K562 (cell line): ENCODE measurements around the gene NR2F6. TPM values are rescaled to one million over a fixed set of nuclear protein-coding genes. Genes with fewer than 3 reads are reported as not detected.
A peak's percentile ranks its signal among the peaks of the same experiment; 100 is the strongest.

Source experiments
- ATAC-seq: fragments of 200-7000 bp; cut with Tn5 transposase; 3 replicates; pipeline ENCODE4 v1.9.1; 2020; ENCODE audit warnings: moderate library complexity
- BruUV-seq: library from RNA; stranded (reverse); fragments of 400-500 nt; replicated peaks from 2 replicates; lab custom pipeline; 2021; lab: Mats Ljungman, UMichigan
- CTCF ChIA-PET: fragments of 300-600 bp; formaldehyde crosslinking; extraction: SDS; loops from one replicate; lab custom pipeline; 2021; ENCODE audit warnings: low intra/inter-chr PET ratio; lab: Yijun Ruan, JAX
- POLR2A ChIA-PET: fragments of 300-600, 350-650 bp; sonication (Branson Sonifier 250); formaldehyde crosslinking; extraction: SDS; loops from one replicate; lab custom pipeline; 2021; ENCODE audit warnings: antibody characterized with exemption, inconsistent platforms; lab: Yijun Ruan, JAX
- DNase-seq, 4 experiments: peaks; one replicate each; pipeline versions ENCODE4 v3.0.0 to v3.0.0-alpha.2; 2011 to 2018; ENCODE audit warnings: low spot score in 3 of 4, mixed read lengths in 3 of 4; ENCODE audit errors: extremely low read depth in 1 of 4
- FAIRE-seq: peaks from 2 replicates; lab custom pipeline; 2011; peaks lifted over from hg19 to GRCh38; lab: Jason Lieb, UNC
- H2AFZ ChIP-seq: 2 replicates; pipeline ENCODE4 v1.6.0; 2011; ENCODE audit warnings: low read depth, low read length, control low read depth, inconsistent platforms
- H3K27ac ChIP-seq: fragments of 200-600 bp; 3 replicates; pipeline ENCODE4 v1.8.0; 2011; ENCODE audit warnings: low read depth, mild to moderate bottlenecking, control low read depth, inconsistent platforms, low read length, moderate library complexity, mixed read lengths; ENCODE audit errors: extremely low read depth
- H3K27me3 ChIP-seq, 2 experiments: fragments of 300-600 bp in 1 of 2; 2 replicates in 1 of 2; 3 replicates in 1 of 2; pipeline versions ENCODE4 v1.6.0 to v1.8.0; 2011; ENCODE audit warnings: inconsistent platforms in 2 of 2, low read length in 2 of 2, mild to moderate bottlenecking in 1 of 2, mixed read lengths in 1 of 2, moderate library complexity in 1 of 2; ENCODE audit not compliant: control insufficient read depth in 2 of 2, insufficient read depth in 2 of 2
- H3K36me3 ChIP-seq: fragments of 300-600 bp; 3 replicates; pipeline ENCODE4 v1.8.0; 2011; ENCODE audit warnings: mild to moderate bottlenecking, low read length, inconsistent platforms; ENCODE audit not compliant: control insufficient read depth, insufficient read depth
- H3K4me1 ChIP-seq, 2 experiments: fragments of 200-600 bp in 1 of 2; replicated peaks in 1 of 2; 2 replicates in 1 of 2; 3 replicates in 1 of 2; pipeline versions ENCODE4 v1.5.1 to v1.8.0; 2011; ENCODE audit warnings: inconsistent platforms in 2 of 2, low read length in 2 of 2, mild to moderate bottlenecking in 1 of 2, mixed read lengths in 1 of 2, moderate library complexity in 1 of 2; ENCODE audit not compliant: control insufficient read depth in 2 of 2, insufficient read depth in 2 of 2
- H3K4me2 ChIP-seq: 2 replicates; pipeline ENCODE4 v1.6.1; 2011; ENCODE audit warnings: low read length, control low read depth, inconsistent platforms, mixed read lengths; ENCODE audit not compliant: insufficient read depth
- H3K4me3 ChIP-seq: fragments of 200-600 bp; sonication (generic), shearing (Covaris generic); 2 replicates; pipeline ENCODE4 v1.5.1; 2016; ENCODE audit warnings: control low read depth, inconsistent platforms
- H3K79me2 ChIP-seq: fragments of 200-600 bp; 3 replicates; pipeline ENCODE4 v1.8.0; 2011; ENCODE audit warnings: low read length, inconsistent platforms; ENCODE audit not compliant: control insufficient read depth, insufficient read depth
- H3K9ac ChIP-seq, 2 experiments: 2 replicates each; pipeline versions ENCODE4 v1.6.0 to v1.6.1; 2011; ENCODE audit warnings: low read depth in 2 of 2, low read length in 2 of 2, control low read depth in 1 of 2, inconsistent platforms in 1 of 2, mild to moderate bottlenecking in 1 of 2, mixed read lengths in 1 of 2; ENCODE audit not compliant: insufficient read depth in 1 of 2
- H3K9me1 ChIP-seq: one replicate; pipeline ENCODE4 v1.6.0; 2011; ENCODE audit warnings: inconsistent platforms, mild to moderate bottlenecking, low read length, moderate library complexity; ENCODE audit not compliant: control insufficient read depth, insufficient read depth
- H3K9me3 ChIP-seq: replicated peaks from 2 replicates; pipeline ENCODE4 v1.5.1; 2011; ENCODE audit warnings: low read depth, low read length, inconsistent platforms; ENCODE audit not compliant: control insufficient read depth, insufficient read depth
- H4K20me1 ChIP-seq: replicated peaks from 2 replicates; pipeline ENCODE4 v1.6.1; 2011; ENCODE audit warnings: low read length, inconsistent platforms, mixed read lengths; ENCODE audit not compliant: control insufficient read depth, insufficient read depth
- BCOR ChIP-seq: fragments of 450-650 bp; IDR thresholded peaks from 2 replicates; pipeline ENCODE4 v1.6.1; 2016
- COPS2 ChIP-seq: fragments of 450-650 bp; conservative IDR thresholded peaks from 2 replicates; pipeline ENCODE4 v1.6.1; 2016; ENCODE audit warnings: mild to moderate bottlenecking, moderate library complexity
- E2F3 ChIP-seq: fragments of 250-450 bp; sonication (Bioruptor Pico); IDR thresholded peaks from 2 replicates; pipeline ENCODE4 v1.4.0; 2020; ENCODE audit warnings: mild to moderate bottlenecking
- GTF2E2 ChIP-seq: fragments of 200-800 bp; sonication (Bioruptor generic); IDR thresholded peaks from 2 replicates; pipeline ENCODE4 v1.6.1; 2016; ENCODE audit warnings: missing genetic modification characterization, missing compliant biosample characterization
- HNRNPH1 ChIP-seq: fragments of 200-400 bp; formaldehyde crosslinking; optimal IDR thresholded peaks from 2 replicates; pipeline ENCODE3; 2017; ENCODE audit warnings: low read depth, mild to moderate bottlenecking, low read length, moderate library complexity
- MBD2 ChIP-seq: sonication (generic); IDR thresholded peaks from 2 replicates; pipeline ENCODE4 v1.6.1; 2016; ENCODE audit warnings: low read depth, borderline replicate concordance
- MYNN ChIP-seq, 2 experiments: sonication (generic); formaldehyde crosslinking in 1 of 2; IDR thresholded peaks; 2 replicates each; pipeline versions ENCODE4 v1.5.0 to v1.6.1; 2016 to 2020; ENCODE audit warnings: antibody characterized with exemption in 1 of 2, missing genetic modification reagents in 1 of 2
- NBN ChIP-seq: fragments of 450-650 bp; IDR thresholded peaks from 2 replicates; pipeline ENCODE4 v1.6.1; 2016; ENCODE audit warnings: low read depth, mild to moderate bottlenecking
- NCOA1 ChIP-seq: fragments of 450-650 bp; IDR thresholded peaks from 2 replicates; pipeline ENCODE4 v1.6.1; 2016; ENCODE audit warnings: low read depth
- NCOA4 ChIP-seq: fragments of 450-650 bp; IDR thresholded peaks from 2 replicates; pipeline ENCODE4 v1.6.1; 2018; ENCODE audit warnings: mild to moderate bottlenecking; ENCODE audit not compliant: partially characterized antibody
- POLR2G ChIP-seq: fragments of 200-400 bp; formaldehyde crosslinking; IDR thresholded peaks from 2 replicates; pipeline ENCODE4 v1.6.1; 2017; ENCODE audit warnings: low read depth, mild to moderate bottlenecking, antibody characterized with exemption, low read length, moderate library complexity
- RBFOX2 ChIP-seq: fragments of 200-400 bp; formaldehyde crosslinking; IDR thresholded peaks from 2 replicates; pipeline ENCODE4 v1.6.1; 2017; ENCODE audit warnings: low read depth, mild to moderate bottlenecking, low read length, moderate library complexity
- TCF3 ChIP-seq: sonication (generic); formaldehyde crosslinking; IDR thresholded peaks from 2 replicates; pipeline ENCODE4 v1.4.0; 2020; ENCODE audit warnings: mild to moderate bottlenecking, missing genetic modification reagents
- ZBTB7A ChIP-seq: IDR thresholded peaks from 2 replicates; pipeline ENCODE4 v1.6.1; 2011; ENCODE audit warnings: low read depth, mild to moderate bottlenecking, low read length, moderate library complexity, borderline replicate concordance; ENCODE audit not compliant: control insufficient read depth
- ZNF140 ChIP-seq: fragments of 250-450 bp; sonication (Bioruptor Pico); IDR thresholded peaks from 2 replicates; pipeline ENCODE4 v1.8.0; 2021; ENCODE audit warnings: moderate library complexity, mild to moderate bottlenecking, inconsistent platforms
- WGBS: fragments of 100-300 bp; shearing (Covaris generic); methylation state at CpG from one replicate; pipeline ENCODE4 v1.1.6; 2016; ENCODE audit warnings: low coverage, mixed read lengths; ENCODE audit not compliant: insufficient coverage; ENCODE audit errors: missing lambda C conversion rate; 5-methylcytosine and 5-hydroxymethylcytosine counted together
- in situ Hi-C: fragments of 300-500 bp; cut with MboI; formaldehyde crosslinking; loops from 4 replicates; pipeline ENCODE4 v1.15.0; 2018; ENCODE audit warnings: inconsistent platforms, mixed read lengths
- intact Hi-C: fragments of 100-400 bp; cut with micrococcal nuclease; formaldehyde crosslinking; loops from 2 replicates; pipeline ENCODE4 v1.14.2; 2022
- polyA plus RNA-seq, 8 experiments: library from polyadenylated mRNA; depleted of rRNA in 4 of 8; stranded (reverse) in 5 of 8; unstranded in 3 of 8; fragments of >200 nt; fragmentation: Nextera tagmentation in 2 of 8; fragmentation: Illumina TruSeq in 1 of 8; extraction: Ambion mirVana in 2 of 8; extraction: Trizol in 1 of 8; gene quantifications; 2 replicates each; pipeline versions ENCODE4 v1.2.1 to v1.2.3, GENCODE V29; 2011 to 2014; ENCODE audit warnings: inconsistent platforms in 1 of 8, missing spikeins in 1 of 8
- total RNA-seq, 7 experiments: library from RNA; depleted of rRNA in 6 of 7; stranded (reverse); fragments of >200 nt in 6 of 7; fragmentation: Illumina TruSeq in 2 of 7; extraction: Trizol in 2 of 7; gene quantifications; 2 replicates each; pipeline versions ENCODE4 v1.2.1 to v1.2.3, GENCODE V29; 2011 to 2021; ENCODE audit warnings: low replicate concordance in 1 of 7
- TF ChIP-seq, protein P1 (sequence below): conservative IDR thresholded peaks from 2 replicates; pipeline ENCODE4 v1.6.1; 2011; ENCODE audit warnings: low read depth, mild to moderate bottlenecking, low read length; ENCODE audit not compliant: control insufficient read depth
- TF ChIP-seq, protein P2 (sequence below): fragments of 450-650 bp; conservative IDR thresholded peaks from 2 replicates; pipeline ENCODE4 v1.6.1; 2016; ENCODE audit warnings: missing genetic modification characterization, low read depth, mild to moderate bottlenecking, missing compliant biosample characterization, moderate library complexity

The NR2F6 gene
- total and polyA plus RNA-seq, 9 of the 15 experiments (the other 6 are each of a cell fraction or from before 2014, with no cell fraction given), result 0.76 to 97.5 (median 18.8) TPM

DNA sequence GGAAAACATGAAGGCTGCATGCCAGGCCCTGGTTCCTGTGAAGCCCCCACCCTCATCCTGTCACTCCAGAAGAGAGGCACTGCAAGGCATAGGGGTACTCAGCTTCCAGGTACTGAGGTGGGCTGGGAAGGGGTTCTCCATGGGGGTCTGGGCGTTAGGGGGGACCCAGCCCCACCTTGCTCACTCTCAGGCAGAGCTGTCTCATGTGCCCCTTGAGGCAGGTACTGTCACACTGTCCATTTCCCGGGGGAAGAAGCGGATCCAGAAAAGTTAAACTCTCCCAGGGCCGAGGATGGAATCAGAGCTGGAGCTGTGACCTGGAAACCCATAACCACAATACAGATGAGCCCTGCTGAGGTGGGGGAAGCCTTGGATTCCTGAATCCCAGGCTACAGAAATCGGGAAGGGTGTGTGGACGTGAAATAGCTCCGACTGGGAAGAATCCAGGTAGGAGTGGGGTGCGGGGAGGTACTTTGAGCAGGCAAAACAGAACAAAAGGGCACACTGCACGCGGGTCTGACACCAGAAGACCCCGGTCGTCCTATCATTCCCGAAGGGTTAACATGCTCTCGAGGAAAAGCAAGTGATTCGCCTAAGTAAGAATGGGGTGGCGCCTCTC is 31.1 kb downstream of the NR2F6 start (continued):
- TF ChIP-seq ZNF140 (CRISPR knock-in tag) (no peak), COPS2 (no peak), NBN (no peak), HNRNPH1 (no peak), TCF3 (CRISPR knock-in tag) (no peak), NCOA1 (no peak)
- TF ChIP-seq, protein P1, sequence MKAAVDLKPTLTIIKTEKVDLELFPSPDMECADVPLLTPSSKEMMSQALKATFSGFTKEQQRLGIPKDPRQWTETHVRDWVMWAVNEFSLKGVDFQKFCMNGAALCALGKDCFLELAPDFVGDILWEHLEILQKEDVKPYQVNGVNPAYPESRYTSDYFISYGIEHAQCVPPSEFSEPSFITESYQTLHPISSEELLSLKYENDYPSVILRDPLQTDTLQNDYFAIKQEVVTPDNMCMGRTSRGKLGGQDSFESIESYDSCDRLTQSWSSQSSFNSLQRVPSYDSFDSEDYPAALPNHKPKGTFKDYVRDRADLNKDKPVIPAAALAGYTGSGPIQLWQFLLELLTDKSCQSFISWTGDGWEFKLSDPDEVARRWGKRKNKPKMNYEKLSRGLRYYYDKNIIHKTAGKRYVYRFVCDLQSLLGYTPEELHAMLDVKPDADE, result no peak
- TF ChIP-seq, all 486 proteins: peak for 4

DNA sequence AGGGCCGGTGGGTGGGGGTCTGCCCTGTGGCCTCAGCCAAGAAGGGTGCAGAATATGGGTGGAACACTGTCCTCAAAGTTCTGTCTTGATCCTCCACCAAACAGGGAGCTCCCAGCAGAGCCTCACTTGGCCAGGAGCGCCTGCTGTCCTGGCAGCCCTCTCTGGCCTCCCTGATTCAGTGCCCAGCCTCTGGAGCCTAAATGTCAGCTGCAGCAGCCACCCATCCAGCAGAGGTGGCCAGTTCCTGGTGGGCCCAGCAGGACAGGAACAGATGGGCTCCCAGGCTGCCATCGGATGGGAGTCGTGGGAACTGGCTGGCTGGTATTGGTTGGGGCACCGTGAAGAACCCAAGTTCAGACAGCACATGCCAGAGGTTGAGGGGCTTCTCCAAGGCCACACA is 32.4 kb downstream of the NR2F6 start:
- H3K4me2 ChIP-seq, result no peak overlapping the region
- no peak for ATAC-seq
- 86% methylated on average over 5 of the region's 5 CpGs for WGBS
- peaks cover 48% of the 10 kb centered on the region; the same call in 2 of the 3 replicates for H3K36me3 ChIP-seq
- intact Hi-C loops, result no loop called here
- 0 out of 2 replicates have a peak, but pooled peaks cover 7% of the 10 kb centered on the region for H4K20me1 ChIP-seq
- no peak for FAIRE-seq
- TF ChIP-seq BCOR (no peak), E2F3 (no peak), MBD2 (0 out of 2 replicates have a peak, but pooled peaks have one; percentile 20), RBFOX2 (peak; percentile 17; the same call in 1 of the 2 replicates), MYNN (IDR thresholded peaks at IDR 0.05) (0 out of 2 replicates have a peak, but pooled peaks have one; percentile 18), MYNN (CRISPR knock-in tag; IDR thresholded peaks at IDR 0.05) (no peak), POLR2G (peak; percentile 44), GTF2E2 (no peak), ZBTB7A (no peak), NCOA4 (no peak)
- TF ChIP-seq, protein P2, sequence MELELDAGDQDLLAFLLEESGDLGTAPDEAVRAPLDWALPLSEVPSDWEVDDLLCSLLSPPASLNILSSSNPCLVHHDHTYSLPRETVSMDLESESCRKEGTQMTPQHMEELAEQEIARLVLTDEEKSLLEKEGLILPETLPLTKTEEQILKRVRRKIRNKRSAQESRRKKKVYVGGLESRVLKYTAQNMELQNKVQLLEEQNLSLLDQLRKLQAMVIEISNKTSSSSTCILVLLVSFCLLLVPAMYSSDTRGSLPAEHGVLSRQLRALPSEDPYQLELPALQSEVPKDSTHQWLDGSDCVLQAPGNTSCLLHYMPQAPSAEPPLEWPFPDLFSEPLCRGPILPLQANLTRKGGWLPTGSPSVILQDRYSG (tag), result no peak
- TF ChIP-seq, all 486 proteins: peak for 4
- H3K9me1 ChIP-seq, result peaks cover 3% of the 10 kb centered on the region
- DNase-seq, result no peak
- ChIA-PET CTCF (no interaction called here), POLR2A (no interaction called here)
- no peak overlapping the region for H3K4me3 ChIP-seq
- in situ Hi-C loops, result no loop called here
- peaks cover 16 to 34% of the 10 kb centered on the region in 2 experiments for H3K4me1 ChIP-seq
- no peak overlapping the region for H3K27ac ChIP-seq
- H3K79me2 ChIP-seq, result peaks cover 9% of the 10 kb centered on the region
- peak overlapping the region in 1 of 2 experiments; percentile 50; a peak in 2 of 4 replicates for H3K9ac ChIP-seq
- H3K9me3 ChIP-seq, result no peaks in the 10 kb centered on the region
- no peaks in the 10 kb centered on the region for H3K27me3 ChIP-seq
- no peak overlapping the region for H2AFZ ChIP-seq
- BruUV-seq, result no TSS peak
